K562 (cell line): ENCODE measurements around the gene ALOX12. TPM values are rescaled to one million over a fixed set of nuclear protein-coding genes. Genes with fewer than 3 reads are reported as not detected.

ENCODE experiments used
- ATAC-seq: fragments of 200-7000 bp; cut with Tn5 transposase; 3 replicates; pipeline ENCODE4 v1.9.1; 2020; ENCODE audit warnings: moderate library complexity
- BruUV-seq: library from RNA; stranded (reverse); fragments of 400-500 nt; replicated peaks from 2 replicates; lab custom pipeline; 2021; lab: Mats Ljungman, UMichigan
- CTCF ChIA-PET: fragments of 300-600 bp; formaldehyde crosslinking; extraction: SDS; loops from one replicate; lab custom pipeline; 2021; ENCODE audit warnings: low intra/inter-chr PET ratio; lab: Yijun Ruan, JAX
- POLR2A ChIA-PET: fragments of 300-600, 350-650 bp; sonication (Branson Sonifier 250); formaldehyde crosslinking; extraction: SDS; loops from one replicate; lab custom pipeline; 2021; ENCODE audit warnings: antibody characterized with exemption, inconsistent platforms; lab: Yijun Ruan, JAX
- DNase-seq, 4 experiments: peaks; one replicate each; pipeline versions ENCODE4 v3.0.0 to v3.0.0-alpha.2; 2011 to 2018; ENCODE audit warnings: low spot score in 3 of 4, mixed read lengths in 3 of 4; ENCODE audit errors: extremely low read depth in 1 of 4
- FAIRE-seq: peaks from 2 replicates; lab custom pipeline; 2011; peaks lifted over from hg19 to GRCh38; lab: Jason Lieb, UNC
- H2AFZ ChIP-seq: 2 replicates; pipeline ENCODE4 v1.6.0; 2011; ENCODE audit warnings: low read depth, low read length, control low read depth, inconsistent platforms
- H3K27ac ChIP-seq: fragments of 200-600 bp; 3 replicates; pipeline ENCODE4 v1.8.0; 2011; ENCODE audit warnings: low read depth, mild to moderate bottlenecking, control low read depth, inconsistent platforms, low read length, moderate library complexity, mixed read lengths; ENCODE audit errors: extremely low read depth
- H3K27me3 ChIP-seq, 2 experiments: fragments of 300-600 bp in 1 of 2; 2 replicates in 1 of 2; 3 replicates in 1 of 2; pipeline versions ENCODE4 v1.6.0 to v1.8.0; 2011; ENCODE audit warnings: inconsistent platforms in 2 of 2, low read length in 2 of 2, mild to moderate bottlenecking in 1 of 2, mixed read lengths in 1 of 2, moderate library complexity in 1 of 2; ENCODE audit not compliant: control insufficient read depth in 2 of 2, insufficient read depth in 2 of 2
- H3K36me3 ChIP-seq: fragments of 300-600 bp; 3 replicates; pipeline ENCODE4 v1.8.0; 2011; ENCODE audit warnings: mild to moderate bottlenecking, low read length, inconsistent platforms; ENCODE audit not compliant: control insufficient read depth, insufficient read depth
- H3K4me1 ChIP-seq, 2 experiments: fragments of 200-600 bp in 1 of 2; replicated peaks in 1 of 2; 2 replicates in 1 of 2; 3 replicates in 1 of 2; pipeline versions ENCODE4 v1.5.1 to v1.8.0; 2011; ENCODE audit warnings: inconsistent platforms in 2 of 2, low read length in 2 of 2, mild to moderate bottlenecking in 1 of 2, mixed read lengths in 1 of 2, moderate library complexity in 1 of 2; ENCODE audit not compliant: control insufficient read depth in 2 of 2, insufficient read depth in 2 of 2
- H3K4me2 ChIP-seq: 2 replicates; pipeline ENCODE4 v1.6.1; 2011; ENCODE audit warnings: low read length, control low read depth, inconsistent platforms, mixed read lengths; ENCODE audit not compliant: insufficient read depth
- H3K4me3 ChIP-seq: fragments of 200-600 bp; sonication (generic), shearing (Covaris generic); 2 replicates; pipeline ENCODE4 v1.5.1; 2016; ENCODE audit warnings: control low read depth, inconsistent platforms
- H3K79me2 ChIP-seq: fragments of 200-600 bp; 3 replicates; pipeline ENCODE4 v1.8.0; 2011; ENCODE audit warnings: low read length, inconsistent platforms; ENCODE audit not compliant: control insufficient read depth, insufficient read depth
- H3K9ac ChIP-seq, 2 experiments: 2 replicates each; pipeline versions ENCODE4 v1.6.0 to v1.6.1; 2011; ENCODE audit warnings: low read depth in 2 of 2, low read length in 2 of 2, control low read depth in 1 of 2, inconsistent platforms in 1 of 2, mild to moderate bottlenecking in 1 of 2, mixed read lengths in 1 of 2; ENCODE audit not compliant: insufficient read depth in 1 of 2
- H3K9me1 ChIP-seq: one replicate; pipeline ENCODE4 v1.6.0; 2011; ENCODE audit warnings: inconsistent platforms, mild to moderate bottlenecking, low read length, moderate library complexity; ENCODE audit not compliant: control insufficient read depth, insufficient read depth
- H3K9me3 ChIP-seq: replicated peaks from 2 replicates; pipeline ENCODE4 v1.5.1; 2011; ENCODE audit warnings: low read depth, low read length, inconsistent platforms; ENCODE audit not compliant: control insufficient read depth, insufficient read depth
- H4K20me1 ChIP-seq: replicated peaks from 2 replicates; pipeline ENCODE4 v1.6.1; 2011; ENCODE audit warnings: low read length, inconsistent platforms, mixed read lengths; ENCODE audit not compliant: control insufficient read depth, insufficient read depth
- FOXJ3 ChIP-seq: sonication (generic); formaldehyde crosslinking; IDR thresholded peaks from 2 replicates; pipeline ENCODE4 v1.4.0; 2020; ENCODE audit warnings: mild to moderate bottlenecking, missing genetic modification reagents
- HDAC3 ChIP-seq: fragments of 450-650 bp; IDR thresholded peaks from 2 replicates; pipeline ENCODE4 v1.6.1; 2018; ENCODE audit warnings: borderline replicate concordance, mild to moderate bottlenecking, moderate library complexity; ENCODE audit not compliant: partially characterized antibody
- ILK ChIP-seq: fragments of 450-650 bp; IDR thresholded peaks from 2 replicates; pipeline ENCODE4 v1.6.1; 2016; ENCODE audit warnings: missing genetic modification characterization, low read depth, mild to moderate bottlenecking, missing compliant biosample characterization, moderate library complexity, borderline replicate concordance
- KLF6 ChIP-seq: fragments of 250-450 bp; sonication (Bioruptor Pico); IDR thresholded peaks from 2 replicates; pipeline ENCODE4 v1.4.0; 2020; ENCODE audit warnings: mild to moderate bottlenecking, moderate library complexity, borderline replicate concordance
- RFX1 ChIP-seq: fragments of 450-650 bp; IDR thresholded peaks from 2 replicates; pipeline ENCODE4 v1.6.1; 2016; ENCODE audit warnings: mild to moderate bottlenecking, moderate library complexity
- SAFB ChIP-seq: fragments of 200-400 bp; formaldehyde crosslinking; IDR thresholded peaks from 2 replicates; pipeline ENCODE4 v1.6.1; 2017; ENCODE audit warnings: low read depth, low read length, borderline replicate concordance
- SAP30 ChIP-seq: fragments of 200-600 bp; sonication (generic); IDR thresholded peaks from 2 replicates; pipeline ENCODE4 v1.6.1; 2012; ENCODE audit warnings: borderline replicate concordance, low read depth, mild to moderate bottlenecking, moderate library complexity, low read length, control low read depth, inconsistent platforms; ENCODE audit not compliant: insufficient read depth, poor library complexity, severe bottlenecking
- ZBTB17 ChIP-seq: fragments of 450-650 bp; formaldehyde crosslinking; IDR thresholded peaks from 2 replicates; pipeline ENCODE4 v1.4.0; 2020; ENCODE audit warnings: mild to moderate bottlenecking
- ZC3H8 ChIP-seq: fragments of 450-650 bp; IDR thresholded peaks from 2 replicates; pipeline ENCODE4 v1.6.1; 2017
- ZNF384 ChIP-seq: IDR thresholded peaks from 2 replicates; pipeline ENCODE4 v1.6.1; 2012; ENCODE audit warnings: low read depth, low read length, improper control_type of control experiment
- WGBS: fragments of 100-300 bp; shearing (Covaris generic); methylation state at CpG from one replicate; pipeline ENCODE4 v1.1.6; 2016; ENCODE audit warnings: low coverage, mixed read lengths; ENCODE audit not compliant: insufficient coverage; ENCODE audit errors: missing lambda C conversion rate; 5-methylcytosine and 5-hydroxymethylcytosine counted together
- in situ Hi-C: fragments of 300-500 bp; cut with MboI; formaldehyde crosslinking; loops from 4 replicates; pipeline ENCODE4 v1.15.0; 2018; ENCODE audit warnings: inconsistent platforms, mixed read lengths
- intact Hi-C: fragments of 100-400 bp; cut with micrococcal nuclease; formaldehyde crosslinking; loops from 2 replicates; pipeline ENCODE4 v1.14.2; 2022
- polyA plus RNA-seq, 8 experiments: library from polyadenylated mRNA; depleted of rRNA in 4 of 8; stranded (reverse) in 5 of 8; unstranded in 3 of 8; fragments of >200 nt; fragmentation: Nextera tagmentation in 2 of 8; fragmentation: Illumina TruSeq in 1 of 8; extraction: Ambion mirVana in 2 of 8; extraction: Trizol in 1 of 8; gene quantifications; 2 replicates each; pipeline versions ENCODE4 v1.2.1 to v1.2.3, GENCODE V29; 2011 to 2014; ENCODE audit warnings: inconsistent platforms in 1 of 8, missing spikeins in 1 of 8
- total RNA-seq, 7 experiments: library from RNA; depleted of rRNA in 6 of 7; stranded (reverse); fragments of >200 nt in 6 of 7; fragmentation: Illumina TruSeq in 2 of 7; extraction: Trizol in 2 of 7; gene quantifications; 2 replicates each; pipeline versions ENCODE4 v1.2.1 to v1.2.3, GENCODE V29; 2011 to 2021; ENCODE audit warnings: low replicate concordance in 1 of 7

Gene ALOX12
- total and polyA plus RNA-seq, 9 of the 15 experiments (the other 6 are each of a cell fraction or from before 2014, with no cell fraction given), result 0.09 to 1.1 (median 0.47) TPM; not detected in 1

GRCh38 chr17:7056386-7056785 lies 60.5 kb downstream of the ALOX12 start:
- intact Hi-C loops, result no loop called here
- Histone ChIP-seq H3K4me3 (no peak overlapping the region), H3K27ac (no peak overlapping the region), H3K4me1 (no peaks in the 10 kb centered on the region; a peak in 1 of 5 replicates), H3K4me2 (no peak overlapping the region), H3K9ac (no peak overlapping the region), H3K79me2 (no peaks in the 10 kb centered on the region), H3K9me1 (no peaks in the 10 kb centered on the region), H4K20me1 (0 out of 2 replicates have a peak, but pooled peaks cover 2% of the 10 kb centered on the region), H3K9me3 (no peaks in the 10 kb centered on the region), H3K36me3 (no peaks in the 10 kb centered on the region), H2AFZ (no peak overlapping the region), H3K27me3 (peaks cover 13 to 15% of the 10 kb centered on the region in 2 experiments)
- 4% methylated on average over 4 of the region's 4 CpGs for WGBS
- no peak for DNase-seq
- no peak for FAIRE-seq
- POLR2A ChIA-PET, result no interaction called here
- no TSS peak for BruUV-seq
- in situ Hi-C loops, result no loop called here
- CTCF ChIA-PET, result no interaction called here
- ATAC-seq, result no peak
- no peak for TF ChIP-seq ILK (tag)
- no peak for TF ChIP-seq ZBTB17 (CRISPR knock-in tag)
- no peak for TF ChIP-seq ZNF384
- no peak for TF ChIP-seq RFX1
- TF ChIP-seq KLF6 (CRISPR knock-in tag), result no peak

GRCh38 chr17:7058831-7059447 lies 63.1 kb downstream of the ALOX12 start:
- H3K4me1 ChIP-seq, result no peaks in the 10 kb centered on the region
- H3K9me1 ChIP-seq, result no peaks in the 10 kb centered on the region
- CTCF ChIA-PET, result no interaction called here
- no peak overlapping the region for H3K9ac ChIP-seq
- H3K4me3 ChIP-seq, result no peak overlapping the region
- ATAC-seq (no peak), DNase-seq (no peak), FAIRE-seq (no peak)
- in situ Hi-C loops (no loop called here), intact Hi-C loops (no loop called here)
- no peaks in the 10 kb centered on the region for H3K9me3 ChIP-seq
- H4K20me1 ChIP-seq, result 0 out of 2 replicates have a peak, but pooled peaks cover 2% of the 10 kb centered on the region
- POLR2A ChIA-PET, result interaction anchor here (0.6 kb wide), 1 partner anchor 160 kb away, joined by 4 read pairs; no protein-coding TSS in a partner anchor
- WGBS, result 11% methylated on average over 7 of the region's 7 CpGs
- no peaks in the 10 kb centered on the region for H3K36me3 ChIP-seq
- H2AFZ ChIP-seq, result no peak overlapping the region
- H3K79me2 ChIP-seq, result no peaks in the 10 kb centered on the region
- peaks cover 10 to 16% of the 10 kb centered on the region in 2 experiments for H3K27me3 ChIP-seq
- BruUV-seq, result no TSS peak
- no peak overlapping the region for H3K27ac ChIP-seq
- H3K4me2 ChIP-seq, result no peak overlapping the region
- TF ChIP-seq FOXJ3, result no peak
- no peak for TF ChIP-seq SAFB
- no peak for TF ChIP-seq SAP30
- TF ChIP-seq ZC3H8, result no peak
- TF ChIP-seq HDAC3, result no peak
